KBM-7 (cell line): ENCODE results near the gene GUCY2D.
"Not testable (repeated sequence)": the region's sequence is repeated elsewhere in the genome, so short reads cannot be mapped to it uniquely, and the experiment has no call there.

ENCODE experiments used
- DNase-seq: peaks from one replicate; pipeline ENCODE4 v3.0.0-alpha.2; 2015
- in situ Hi-C: fragments of 300-500 bp; cut with MboI; formaldehyde crosslinking; loops from 2 replicates; pipeline ENCODE4 v1.14.3; 2020; ENCODE audit warnings: low sequenced_read_pairs, low pct_unique_long_range_greater_than_20kb, mixed read lengths

The GUCY2D gene

GRCh38 chr17:8015236-8015956 lies 13.0 kb downstream of the GUCY2D start:
- DNase-seq: no peak

GRCh38 chr17:8015957-8016631 lies 13.7 kb downstream of the GUCY2D start:
- in situ Hi-C loops: no loop called here
- DNase-seq: no peak

More at GRCh38 chr17:8015236-8015956, 13.0 kb downstream of the GUCY2D start:
- in situ Hi-C loops: no loop called here

GRCh38 chr17:8016632-8017424 lies 14.4 kb downstream of the GUCY2D start:
- peak; percentile 91 for DNase-seq
- in situ Hi-C loops: no loop called here

DNA sequence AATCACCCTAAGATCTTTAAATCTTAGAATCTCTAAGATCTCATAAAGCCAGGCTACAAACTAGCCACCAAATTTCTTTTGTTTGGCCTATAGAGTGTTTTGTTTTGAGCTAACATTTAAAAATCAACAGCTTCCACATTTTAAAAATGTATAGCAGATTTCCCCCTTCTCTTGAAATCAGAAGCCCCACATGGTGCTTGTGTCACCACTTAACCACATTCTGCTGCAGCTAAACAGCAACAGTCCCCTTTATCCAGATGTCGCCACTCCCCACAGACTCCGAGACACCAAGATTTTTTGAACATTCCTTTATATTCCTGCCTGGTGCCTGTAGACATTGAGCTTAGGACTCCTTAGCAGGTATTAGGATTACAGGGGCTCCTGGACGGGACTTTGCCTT lies 16.0 kb downstream of the GUCY2D start:
- in situ Hi-C loops: no loop called here
- DNase-seq: peak; percentile 43

DNA sequence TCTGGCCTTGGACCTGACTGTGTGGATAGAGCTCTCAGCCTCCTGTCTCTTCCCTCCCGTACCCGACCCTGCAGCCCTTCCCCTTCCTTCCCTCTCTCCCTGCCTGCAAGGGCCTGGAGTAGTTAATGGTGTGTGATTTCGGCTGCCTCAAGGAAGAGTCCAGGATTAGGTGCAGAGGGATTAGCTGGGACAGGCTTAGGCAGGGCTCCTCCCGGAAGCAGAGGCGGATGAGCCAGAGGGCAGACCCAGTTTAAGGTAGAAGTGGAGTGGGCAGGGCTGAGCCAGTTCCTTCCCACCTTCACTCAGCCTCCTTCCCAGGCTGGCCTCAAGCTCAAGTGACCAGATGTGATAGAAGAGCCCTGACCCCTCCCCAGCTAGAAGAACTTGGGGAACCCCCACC lies 16.8 kb downstream of the GUCY2D start:
- in situ Hi-C loops: no loop called here
- no peak for DNase-seq

DNA sequence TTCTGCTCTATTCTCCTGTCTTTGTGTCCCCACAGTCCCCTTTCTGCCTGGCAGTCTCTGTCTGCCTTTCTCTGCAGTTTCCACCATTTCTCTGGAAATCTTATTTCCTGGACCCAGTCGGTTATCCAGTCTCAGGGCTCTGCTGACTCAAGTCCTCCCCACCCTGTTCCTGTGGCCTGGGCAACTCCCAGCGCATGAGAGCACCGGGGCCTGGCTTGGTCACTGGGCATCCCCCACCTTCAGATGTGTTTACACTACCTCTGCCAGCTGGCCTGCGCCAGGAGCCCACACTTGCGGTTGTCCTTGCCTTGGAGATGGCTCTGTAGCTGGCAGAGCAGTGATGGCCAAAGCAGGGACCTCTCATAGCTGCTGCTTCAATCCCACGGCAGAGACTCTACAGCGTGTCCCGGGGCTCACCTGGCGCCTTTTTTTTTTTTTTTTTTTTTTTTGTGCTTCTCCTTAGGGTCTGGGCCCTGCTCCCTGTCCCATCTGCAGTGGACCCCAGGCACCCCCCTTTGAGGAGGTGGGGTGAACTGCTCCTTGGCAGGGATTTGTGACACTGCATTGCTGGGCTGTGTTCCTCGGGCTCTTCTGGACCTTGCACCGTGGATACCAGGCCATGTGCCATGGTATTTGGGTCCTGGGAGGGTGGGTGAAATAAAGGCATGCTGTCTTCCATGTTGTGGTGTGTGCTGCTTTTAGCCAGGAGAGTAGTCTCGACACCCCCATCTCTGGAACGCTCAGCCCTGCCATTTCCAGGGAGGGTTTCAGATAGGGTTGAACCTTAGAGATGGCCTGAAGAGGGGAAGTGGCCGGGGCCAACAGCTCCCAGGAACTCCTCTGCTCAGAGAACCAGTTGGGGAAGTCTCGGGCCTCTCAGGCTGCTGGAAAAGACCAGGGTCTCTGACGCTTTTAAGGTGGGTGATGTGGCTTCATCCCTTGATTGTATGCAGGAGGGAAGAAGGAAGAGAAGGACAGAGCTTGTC lies 17.5 kb downstream of the GUCY2D start:
- DNase-seq: no peak
- in situ Hi-C loops: no loop called here

- in situ Hi-C loops: no loop called here
- no peak for DNase-seq
Measured at GRCh38 chr17:8020776-8021564, 18.6 kb downstream of the GUCY2D start.

DNA sequence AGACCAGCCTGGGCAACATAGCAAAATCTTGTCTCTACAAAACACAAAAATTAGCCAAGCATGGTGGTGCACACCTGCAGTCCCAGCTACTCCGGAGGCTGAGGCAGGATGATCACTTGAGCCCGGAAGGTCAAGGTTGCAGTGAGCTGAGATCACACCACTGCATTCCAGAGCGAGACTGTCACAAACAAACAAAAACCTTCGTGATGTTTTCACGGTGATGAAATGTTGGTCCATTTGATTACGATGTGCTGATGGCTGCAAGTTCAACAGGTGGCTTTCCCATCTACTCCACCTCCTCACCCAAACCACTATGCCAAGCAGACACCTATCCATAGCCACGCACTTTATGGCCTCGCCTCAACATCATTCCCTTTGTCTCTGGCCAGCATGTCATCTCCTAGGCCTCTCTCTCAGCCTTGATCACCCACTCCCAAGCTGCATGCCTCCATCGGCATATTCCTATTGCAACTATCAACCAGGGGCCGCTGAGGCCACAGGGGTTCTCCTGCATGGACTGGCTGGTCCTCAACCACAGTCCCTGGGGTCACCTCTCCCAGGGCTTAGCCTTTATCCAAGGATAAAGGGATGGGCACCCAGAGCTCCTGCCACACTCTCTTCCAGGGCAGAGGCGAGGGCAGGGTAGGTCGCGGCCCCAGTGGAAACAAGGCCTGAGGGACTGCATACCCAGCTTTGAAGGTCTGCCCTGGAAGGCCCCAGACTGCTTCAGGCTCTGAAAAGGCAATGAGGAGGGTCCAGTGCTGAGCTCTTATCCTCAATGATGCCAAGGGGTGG lies 19.3 kb downstream of the GUCY2D start:
- DNase-seq: no peak
- in situ Hi-C loops: no loop called here

DNA sequence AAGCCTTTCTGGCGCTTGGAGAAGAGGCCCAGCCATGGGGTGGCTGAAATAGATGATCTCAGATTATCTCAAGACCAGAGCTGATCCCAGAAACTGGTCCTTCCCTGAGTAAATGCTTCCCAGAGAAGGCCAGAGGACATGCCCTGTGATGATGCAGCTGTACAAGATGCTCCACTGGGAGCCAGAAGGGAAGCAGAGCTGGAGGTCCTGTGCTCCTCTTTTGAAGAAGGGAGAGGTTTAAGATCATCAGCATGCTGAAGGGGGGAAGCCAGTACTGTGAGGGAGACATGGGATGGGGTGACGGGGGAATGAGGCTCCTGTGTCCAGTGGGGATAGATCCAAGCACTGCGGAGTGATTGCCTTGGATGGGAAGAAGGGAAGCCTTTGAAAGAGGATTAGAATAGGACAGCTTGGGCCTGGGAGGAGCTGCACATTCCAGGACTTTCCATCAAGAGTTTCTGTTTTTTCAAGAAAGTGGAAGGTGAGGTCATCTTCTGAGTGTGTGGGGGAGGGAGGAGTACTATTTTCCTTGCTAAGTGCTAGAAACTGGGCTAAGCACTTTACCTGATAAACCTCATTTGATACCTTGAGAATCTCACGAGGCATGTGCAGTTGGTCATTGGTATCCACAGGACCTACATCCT lies 20.1 kb downstream of the GUCY2D start:
- in situ Hi-C loops: no loop called here
- no peak for DNase-seq

DNA sequence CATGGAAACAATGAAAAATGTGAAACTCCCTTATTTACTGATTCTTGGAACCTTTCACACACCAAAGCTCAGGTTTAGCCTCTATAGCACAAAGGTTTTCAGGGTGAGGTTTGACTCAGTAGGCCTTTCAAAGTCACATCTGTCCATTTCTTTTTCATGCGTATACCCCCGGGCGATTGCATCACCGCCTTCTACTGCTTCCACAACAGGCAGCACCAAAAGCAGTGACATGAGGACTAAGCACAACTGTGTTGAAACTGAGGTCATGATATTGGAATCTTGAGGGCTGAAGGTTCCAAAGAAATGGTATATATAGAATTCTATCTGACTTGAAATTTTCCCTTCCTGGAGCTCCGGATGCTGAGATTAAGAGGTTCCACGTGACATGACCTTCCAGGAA lies 21.7 kb downstream of the GUCY2D start:
- in situ Hi-C loops, DNase-seq: not testable (repeated sequence)

GRCh38 chr17:8025176-8025911 lies 22.9 kb downstream of the GUCY2D start:
- in situ Hi-C loops: no loop called here
- DNase-seq: no peak

- in situ Hi-C loops: no loop called here
- DNase-seq: no peak
Measured at GRCh38 chr17:8029121-8029520, 26.7 kb downstream of the GUCY2D start.

GRCh38 chr17:8031261-8031661 lies 28.8 kb downstream of the GUCY2D start:
- DNase-seq: no peak
- in situ Hi-C loops: no loop called here

- no peak for DNase-seq
- in situ Hi-C loops: no loop called here
Measured at GRCh38 chr17:8031950-8032349, 29.5 kb downstream of the GUCY2D start.

DNA sequence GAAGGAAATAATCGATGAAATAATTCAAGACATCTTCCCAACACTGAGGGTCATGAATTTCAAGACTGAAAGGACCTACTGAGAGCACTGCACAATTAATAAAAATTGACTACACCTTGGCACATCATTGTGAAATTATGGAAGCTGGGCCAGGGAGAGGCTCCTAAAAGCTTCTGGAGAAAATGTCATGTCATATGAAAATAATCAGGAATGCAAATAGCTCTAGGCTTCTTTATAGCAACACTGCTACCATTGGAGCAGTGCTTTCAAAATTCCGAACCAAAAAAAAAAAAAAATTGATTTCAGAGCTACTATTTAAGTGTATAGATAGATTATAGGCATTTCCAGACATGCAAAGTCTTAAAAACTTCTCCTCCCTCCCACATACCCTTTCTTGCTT lies 30.0 kb downstream of the GUCY2D start:
- in situ Hi-C loops: no loop called here
- DNase-seq: no peak

DNA sequence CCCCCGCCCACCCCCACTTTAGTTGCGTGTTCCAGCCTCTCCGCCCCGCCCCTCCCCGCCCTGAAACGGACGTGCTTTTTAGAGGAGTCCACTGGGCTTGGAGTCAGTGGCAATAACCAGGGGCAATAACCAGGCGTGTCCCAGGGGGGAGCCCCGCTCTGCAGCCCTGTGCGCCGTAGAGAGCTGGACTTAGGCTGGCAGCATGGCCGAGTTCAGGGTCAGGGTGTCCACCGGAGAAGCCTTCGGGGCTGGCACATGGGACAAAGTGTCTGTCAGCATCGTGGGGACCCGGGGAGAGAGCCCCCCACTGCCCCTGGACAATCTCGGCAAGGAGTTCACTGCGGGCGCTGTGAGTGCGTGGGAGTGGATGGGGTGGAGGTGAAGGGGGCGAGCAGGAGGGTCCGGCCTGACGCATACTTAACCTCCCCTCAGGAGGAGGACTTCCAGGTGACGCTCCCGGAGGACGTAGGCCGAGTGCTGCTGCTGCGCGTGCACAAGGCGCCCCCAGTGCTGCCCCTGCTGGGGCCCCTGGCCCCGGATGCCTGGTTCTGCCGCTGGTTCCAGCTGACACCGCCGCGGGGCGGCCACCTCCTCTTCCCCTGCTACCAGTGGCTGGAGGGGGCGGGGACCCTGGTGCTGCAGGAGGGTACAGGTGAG lies 36.7 kb downstream of the GUCY2D start, which contains the start of gene ALOX15B:
ALOX15B (plus strand) TSS at position 106 of the 657 bp plus-strand sequence; CDS start at position 203, 97 bp downstream.
- in situ Hi-C loops: no loop called here
- DNase-seq: no peak
